Cardiac fibroblast (primary cell): ENCODE data around the gene TAS2R46.

Source experiments
- DNase-seq, 2 donors: peaks; one replicate each; pipeline versions ENCODE4 v3.0.0 to v3.0.0-alpha.2; 2010; ENCODE audit warnings: low read depth in 2 of 2
- H3K4me3 ChIP-seq, 2 donors: replicated peaks in 1 of 2; 1 replicate in 1 of 2; 2 replicates in 1 of 2; pipeline ENCODE4 v1.5.1; 2011; ENCODE audit warnings: low read depth in 2 of 2, low read length in 2 of 2, mild to moderate bottlenecking in 2 of 2, moderate library complexity in 1 of 2
- CTCF ChIP-seq: IDR thresholded peaks from one replicate; pipeline ENCODE4 v1.5.1; 2011; ENCODE audit warnings: low read depth, mild to moderate bottlenecking, low read length, inconsistent platforms

TAS2R46 gene

DNA sequence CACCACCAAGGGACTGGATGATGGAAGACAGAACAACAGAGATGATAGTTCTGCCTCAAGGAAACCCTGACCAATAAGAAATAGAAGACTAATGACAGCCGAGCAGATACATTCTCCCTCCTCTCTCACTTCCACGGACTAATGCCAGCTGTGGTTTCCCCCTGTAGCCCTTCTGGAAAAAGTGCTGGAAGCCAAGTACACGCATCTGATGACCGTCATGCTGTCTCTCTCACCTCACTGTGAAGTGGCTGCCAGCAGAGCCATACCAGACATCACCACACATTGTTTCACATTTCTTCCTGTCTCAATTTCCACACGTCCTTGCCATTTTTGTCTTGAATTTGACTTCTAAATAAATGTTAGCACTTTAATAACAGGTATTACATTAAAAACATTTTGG, 27.2 kb upstream of the TAS2R46 start:
- no peak for DNase-seq
- no peak for TF ChIP-seq CTCF
- H3K4me3 ChIP-seq: no peak overlapping the region

GRCh38 chr12:11085419-11085818, 23.3 kb upstream of the TAS2R46 start:
- H3K4me3 ChIP-seq: no peak overlapping the region
- DNase-seq: no peak
- TF ChIP-seq CTCF: no peak

GRCh38 chr12:11081987-11082386, 19.9 kb upstream of the TAS2R46 start:
- no peak overlapping the region for H3K4me3 ChIP-seq
- no peak for TF ChIP-seq CTCF
- no peak for DNase-seq

GRCh38 chr12:11078246-11078645, 16.2 kb upstream of the TAS2R46 start:
- H3K4me3 ChIP-seq: no peak overlapping the region
- no peak for TF ChIP-seq CTCF
- no peak for DNase-seq

DNA sequence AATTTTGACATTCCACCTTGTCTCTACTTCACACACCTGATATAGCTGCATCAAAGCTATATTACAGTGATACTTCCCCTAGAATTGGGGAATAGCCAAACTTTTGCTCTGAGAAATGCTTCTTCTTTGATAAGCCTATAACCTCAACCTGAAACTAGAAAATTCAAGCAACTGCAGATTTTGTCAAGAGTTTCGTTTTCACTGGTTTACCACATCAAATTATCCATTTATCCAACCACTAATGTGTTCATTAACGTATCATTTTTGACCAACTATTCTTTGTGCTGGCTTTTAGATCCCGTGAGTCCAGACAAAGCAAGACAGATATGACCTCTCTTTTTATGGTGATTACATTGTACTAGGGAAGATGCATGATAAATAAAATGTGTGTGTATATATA, 13.5 kb upstream of the TAS2R46 start:
- TF ChIP-seq CTCF: no peak
- no peak for DNase-seq
- H3K4me3 ChIP-seq: no peak overlapping the region

GRCh38 chr12:11071414-11071813, 9.3 kb upstream of the TAS2R46 start:
- H3K4me3 ChIP-seq: no peak overlapping the region
- no peak for TF ChIP-seq CTCF
- no peak for DNase-seq

DNA sequence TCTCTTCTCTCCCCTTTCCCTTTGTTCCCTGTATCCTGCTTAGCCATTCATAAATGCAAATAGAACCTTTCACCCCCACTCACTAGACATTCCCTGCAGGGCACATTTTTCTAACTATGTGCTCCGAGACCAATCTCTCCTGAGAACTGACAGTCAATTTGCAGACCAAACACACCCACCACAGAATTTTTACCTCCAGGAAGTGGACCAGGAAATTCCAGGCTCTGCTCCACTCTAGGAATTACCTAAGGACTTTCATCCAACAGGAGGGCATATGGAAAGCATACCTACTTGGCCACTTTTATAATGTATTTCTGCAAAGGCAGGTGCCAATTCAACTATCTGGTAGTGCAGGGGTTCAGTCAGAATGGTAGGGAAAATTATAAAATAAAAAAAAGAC, 8.9 kb upstream of the TAS2R46 start:
- no peak for TF ChIP-seq CTCF
- H3K4me3 ChIP-seq: no peak overlapping the region
- DNase-seq: no peak
